Gastrocnemius medialis (tissue), 4 donors: Measurements from ENCODE around the gene MON2.

Experiments
- CTCF ChIP-seq, 5 experiments: fragments of 450-650 bp in 3 of 5; fragments of 200-600 bp in 2 of 5; sonication (generic) in 2 of 5; IDR thresholded peaks in 4 of 5; conservative IDR thresholded peaks in 1 of 5; 1 replicate in 4 of 5; 2 replicates in 1 of 5; pipeline ENCODE4 v1.5.1; 2016 to 2019; ENCODE audit warnings: antibody characterized with exemption in 5 of 5, mild to moderate bottlenecking in 3 of 5, moderate library complexity in 3 of 5
- POLR2A ChIP-seq, 2 donors: fragments of 450-650 bp; IDR thresholded peaks; one replicate each; pipeline ENCODE4 v1.6.1; 2017; ENCODE audit warnings: antibody characterized with exemption in 2 of 2, mild to moderate bottlenecking in 2 of 2, moderate library complexity in 2 of 2

GRCh38 chr12:62576503-62576902 lies 109.9 kb downstream of the MON2 start:
- TF ChIP-seq CTCF (IDR thresholded peaks at IDR 0.05 in 4 of 5, conservative IDR thresholded peaks at IDR 0.05 in 1 of 5) (no peak), POLR2A (IDR thresholded peaks at IDR 0.05) (no peak)
